GM21515 (cell line): ENCODE data around the gene UBE2E1.
"Not testable (repeated sequence)": the region's sequence is repeated elsewhere in the genome, so short reads cannot be mapped to it uniquely, and the experiment has no call there.

Experiments
- ATAC-seq: cut with Tn5 transposase; IDR thresholded peaks from one replicate; pipeline ENCODE4 v1.9.1; 2021; ENCODE audit not compliant: unreplicated experiment

Gene UBE2E1

DNA sequence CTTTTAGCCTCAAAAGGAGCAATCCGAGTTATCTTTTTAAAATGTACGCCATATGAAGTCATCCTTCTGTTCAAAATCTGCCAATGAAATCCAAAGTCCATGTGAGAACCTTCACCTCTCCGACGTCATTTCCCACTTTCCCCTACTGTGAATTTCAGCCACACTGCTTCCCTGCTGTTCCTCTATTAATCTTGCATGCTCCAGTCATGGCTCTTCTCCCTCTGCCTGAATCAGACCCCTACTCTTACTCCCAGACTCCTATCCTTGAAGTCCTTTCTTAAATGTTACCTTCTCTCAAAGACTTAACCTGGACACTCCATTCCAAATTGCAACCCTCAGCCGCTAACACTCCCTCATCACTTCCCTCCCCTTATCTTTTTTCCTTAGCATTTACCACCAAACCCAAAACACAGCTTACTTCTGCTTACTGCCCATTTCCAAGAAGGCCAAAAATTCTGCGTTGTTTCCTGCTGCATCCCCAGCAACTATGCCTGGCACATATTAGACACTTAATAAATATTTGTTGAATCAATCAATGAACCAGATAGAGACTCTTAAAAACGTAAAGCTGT lies 109.9 kb downstream of the UBE2E1 start:
- no peak for ATAC-seq

DNA sequence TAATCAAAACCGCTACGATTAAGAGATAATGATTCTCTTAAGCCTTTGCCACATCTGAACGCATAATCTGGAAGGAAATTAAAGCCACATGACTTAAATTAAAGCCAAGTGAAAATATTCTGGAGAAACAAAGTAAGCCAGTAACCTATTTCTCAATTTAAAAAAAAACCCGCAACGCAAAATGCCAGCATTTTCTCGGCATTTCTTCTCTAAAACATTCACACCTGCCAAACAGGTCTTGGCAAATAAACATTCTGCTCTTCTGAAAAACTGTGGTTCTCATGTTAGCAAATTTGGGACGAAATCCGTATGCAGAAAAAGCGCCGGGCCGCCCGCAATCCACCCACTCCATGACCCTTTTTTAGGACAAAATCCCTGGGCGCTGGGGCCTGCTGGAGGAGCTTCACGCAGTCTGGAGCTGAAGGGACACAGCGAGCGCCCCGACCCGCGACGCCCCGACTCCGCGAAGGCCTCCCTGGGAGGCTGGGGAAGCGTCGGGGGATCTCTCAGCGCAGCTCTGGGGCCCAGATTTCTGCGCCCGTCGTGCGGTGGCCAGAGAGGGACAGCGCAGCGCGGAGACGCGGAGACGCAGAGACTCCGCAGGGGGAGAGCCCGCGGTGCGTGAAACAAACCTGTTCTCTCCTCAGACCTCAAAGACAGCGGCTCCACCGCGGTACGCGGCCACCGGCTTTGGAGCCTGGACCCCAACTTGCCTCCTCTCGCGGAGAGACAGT lies 110.6 kb downstream of the UBE2E1 start:
- peak; percentile 46 for ATAC-seq

DNA sequence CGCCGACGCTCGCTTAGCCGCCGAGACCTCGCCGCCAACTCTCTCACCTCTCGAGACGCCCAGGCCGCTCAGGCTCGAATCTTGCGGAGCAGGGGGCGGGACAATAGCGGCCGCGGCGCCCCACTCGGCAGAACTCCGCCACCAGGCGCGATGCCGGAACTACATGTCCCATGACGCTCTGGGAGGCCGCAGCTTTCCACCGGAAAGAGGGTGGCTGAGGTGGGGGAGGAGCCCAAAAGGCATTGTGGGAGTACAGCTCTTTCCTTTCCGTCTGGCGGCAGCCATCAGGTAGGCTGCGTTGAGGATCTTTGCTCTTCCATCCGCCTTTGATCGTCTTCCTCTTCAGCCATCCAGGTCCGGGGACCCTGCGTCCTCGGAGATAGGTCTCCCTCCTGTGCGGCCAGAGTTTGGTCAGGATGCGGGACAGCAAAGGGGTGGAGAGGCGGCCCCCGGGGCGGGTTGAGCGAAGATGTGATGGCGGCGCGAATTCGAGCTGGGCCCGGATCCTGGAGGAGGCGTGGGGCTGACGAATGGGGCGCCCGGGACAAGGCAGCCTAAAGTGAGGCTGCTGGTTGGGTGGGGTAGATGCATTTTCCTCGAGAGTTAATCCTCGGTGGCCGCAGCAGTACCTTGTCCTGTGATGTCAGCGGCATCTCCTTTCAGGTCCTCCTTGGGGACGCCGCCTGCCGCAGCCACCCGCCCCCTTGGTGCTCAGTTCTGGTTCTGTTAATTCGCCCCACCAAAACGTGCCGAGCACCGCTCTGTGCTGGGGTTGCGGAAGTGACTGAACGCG lies 111.3 kb downstream of the UBE2E1 start, which contains the start of the genes NKIRAS1 and RPL15:
NKIRAS1 (minus strand) TSS at position 105 of the 793 bp plus-strand sequence. CDS start 6,086 bp downstream, outside the sequence.
RPL15 (plus strand) TSS at position 247 of the 793 bp plus-strand sequence. CDS start 728 bp downstream, outside the sequence.
- ATAC-seq: peak; percentile 94

DNA sequence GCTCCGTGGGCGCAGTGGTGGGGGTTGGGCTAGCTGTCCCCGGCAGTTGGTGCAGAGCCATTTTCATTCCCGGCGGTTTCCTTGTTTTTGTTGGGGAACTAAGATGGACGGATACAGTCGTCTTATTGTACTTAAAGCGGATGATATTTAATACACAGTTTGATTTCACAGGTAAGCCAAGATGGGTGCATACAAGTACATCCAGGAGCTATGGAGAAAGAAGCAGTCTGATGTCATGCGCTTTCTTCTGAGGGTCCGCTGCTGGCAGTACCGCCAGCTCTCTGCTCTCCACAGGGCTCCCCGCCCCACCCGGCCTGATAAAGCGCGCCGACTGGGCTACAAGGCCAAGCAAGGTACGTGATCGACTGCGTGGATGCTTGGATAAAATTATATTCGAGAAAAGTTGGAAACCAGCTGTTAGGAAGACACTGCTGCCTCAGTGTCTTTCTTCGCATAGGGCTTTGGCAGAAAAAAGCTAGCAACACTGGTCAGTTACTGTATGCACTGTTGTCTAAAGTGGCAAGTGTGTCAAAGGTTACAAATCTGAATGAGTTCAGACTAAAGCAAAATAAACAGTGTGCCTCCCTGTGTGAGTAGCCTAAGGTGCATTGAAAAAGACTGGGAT lies 112.0 kb downstream of the UBE2E1 start:
- not testable (repeated sequence) for ATAC-seq

DNA sequence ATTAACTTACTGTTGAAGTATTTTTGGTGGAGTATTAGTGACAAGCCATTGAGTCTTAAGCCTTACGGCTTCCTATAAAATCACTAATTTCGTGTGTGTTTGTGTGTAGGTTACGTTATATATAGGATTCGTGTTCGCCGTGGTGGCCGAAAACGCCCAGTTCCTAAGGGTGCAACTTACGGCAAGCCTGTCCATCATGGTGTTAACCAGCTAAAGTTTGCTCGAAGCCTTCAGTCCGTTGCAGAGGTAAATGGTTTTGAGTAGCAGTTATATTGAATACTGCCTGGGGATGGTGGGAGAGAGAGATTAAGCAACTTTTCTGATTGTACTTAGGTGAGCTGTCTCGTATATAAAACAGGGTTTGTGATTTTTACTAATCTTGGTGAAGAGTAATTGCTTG lies 112.6 kb downstream of the UBE2E1 start:
- ATAC-seq: not testable (repeated sequence)

DNA sequence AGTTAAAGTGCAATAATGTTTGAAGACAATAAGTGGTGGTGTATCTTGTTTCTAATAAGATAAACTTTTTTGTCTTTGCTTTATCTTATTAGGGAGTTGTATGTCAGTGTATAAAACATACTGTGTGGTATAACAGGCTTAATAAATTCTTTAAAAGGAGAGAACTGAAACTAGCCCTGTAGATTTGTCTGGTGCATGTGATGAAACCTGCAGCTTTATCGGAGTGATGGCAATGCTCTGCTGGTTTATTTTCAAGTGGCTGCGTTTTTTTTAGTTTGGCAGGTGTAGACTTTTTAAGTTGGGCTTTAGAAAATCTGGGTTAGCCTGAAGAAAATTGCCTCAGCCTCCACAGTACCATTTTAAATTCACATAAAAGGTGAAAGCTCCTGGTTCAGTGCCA lies 113.9 kb downstream of the UBE2E1 start:
- ATAC-seq: no peak

DNA sequence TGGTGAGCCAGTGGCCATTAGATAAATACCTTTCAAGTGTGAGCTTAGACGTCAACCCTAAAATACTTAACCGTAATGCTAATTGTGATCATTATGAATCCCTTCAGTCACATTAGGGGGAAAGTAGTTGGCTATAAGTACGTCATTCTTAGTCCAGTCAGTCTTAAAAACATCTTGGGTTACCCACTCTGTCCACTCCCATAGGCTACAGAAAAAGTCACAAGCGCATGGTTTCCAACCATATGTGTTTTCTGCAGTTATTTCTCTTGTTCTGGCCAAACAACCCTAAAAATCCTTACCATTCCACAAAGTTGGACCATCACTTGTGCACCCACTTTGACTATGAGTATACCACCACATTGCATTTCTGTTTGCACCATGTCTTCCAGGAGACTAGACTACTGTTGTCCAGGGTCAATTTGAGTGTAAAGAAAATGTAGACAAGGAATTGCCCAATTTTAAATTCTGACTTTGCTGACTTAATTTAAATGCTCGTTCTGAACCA lies 114.4 kb downstream of the UBE2E1 start:
- ATAC-seq: no peak

DNA sequence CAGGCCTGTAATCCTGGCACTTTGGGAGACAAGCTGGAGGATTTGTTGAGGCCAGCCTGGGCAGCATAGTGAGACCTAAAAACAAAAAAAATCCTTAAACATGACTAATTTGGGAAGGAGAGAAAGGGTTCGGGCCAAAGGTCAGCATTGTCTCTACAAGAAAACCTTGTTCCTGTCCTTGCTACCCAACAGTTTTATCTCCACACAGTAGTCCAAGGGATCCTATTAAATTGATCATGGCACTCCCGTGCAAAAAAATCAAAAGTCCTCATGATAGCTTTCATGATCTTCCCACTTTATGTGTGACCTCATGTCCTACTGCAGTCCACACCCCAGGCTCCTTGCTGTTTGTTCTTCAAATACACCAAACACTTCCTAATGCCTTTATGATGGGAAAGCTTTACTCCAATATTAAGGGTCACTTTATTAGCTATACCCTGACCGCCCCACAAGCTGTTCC lies 115.3 kb downstream of the UBE2E1 start:
- ATAC-seq: no peak

DNA sequence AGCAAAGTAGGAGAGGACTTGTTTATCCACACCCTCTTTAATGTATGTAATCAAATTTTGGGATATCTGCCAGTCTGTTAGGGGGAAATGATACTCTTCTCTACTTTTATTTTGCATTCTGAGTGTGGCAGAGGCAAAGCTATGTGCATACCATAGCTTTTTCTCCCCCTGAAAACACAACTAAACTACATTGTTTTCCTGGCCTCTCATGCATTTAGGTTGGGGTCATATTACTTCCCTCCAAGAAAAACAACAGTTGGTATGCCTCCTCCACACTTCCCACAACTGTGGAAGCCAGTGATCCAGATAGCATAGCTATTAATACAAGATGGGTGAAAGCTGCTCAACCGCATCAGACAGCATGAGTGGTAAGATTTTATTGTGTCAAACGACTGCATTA lies 118.0 kb downstream of the UBE2E1 start:
- ATAC-seq: no peak

DNA sequence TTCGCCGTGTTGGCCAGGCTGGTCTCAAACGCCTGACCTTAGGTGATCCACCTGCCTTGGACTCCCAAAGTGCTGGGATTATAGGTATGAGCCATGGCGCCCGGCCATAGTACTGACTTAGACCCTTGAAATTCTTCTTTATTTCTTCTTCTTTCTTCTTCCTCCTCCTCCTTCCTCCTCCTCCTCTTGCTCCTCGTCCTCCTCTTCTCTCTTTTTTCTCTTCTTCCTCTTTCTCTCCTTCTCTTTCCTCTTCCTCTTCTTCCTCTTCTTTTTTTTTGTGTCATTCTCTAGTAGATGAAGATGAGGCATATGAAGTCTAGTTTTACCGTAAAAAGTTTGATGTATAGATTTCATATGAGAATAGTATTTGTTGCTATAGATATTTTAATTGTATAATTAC lies 120.5 kb downstream of the UBE2E1 start:
- ATAC-seq: no peak

DNA sequence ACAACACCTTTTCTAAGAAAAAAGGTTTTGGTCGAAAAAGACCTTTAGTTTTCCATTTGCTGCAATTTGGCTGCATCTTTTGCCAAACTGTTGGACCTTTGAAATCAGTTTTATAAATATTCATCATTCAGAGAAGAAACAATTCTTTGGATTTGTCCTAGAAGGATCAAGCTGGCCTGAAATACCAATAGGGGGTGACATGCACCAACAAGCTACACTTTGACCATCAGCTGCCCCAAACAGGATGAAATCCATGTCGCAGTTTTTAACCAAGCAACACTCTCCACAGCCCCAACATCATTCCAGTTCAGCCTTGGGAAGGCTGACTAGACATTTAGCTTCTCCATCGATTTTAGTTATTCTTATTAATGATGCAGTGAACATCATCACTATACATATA lies 121.0 kb downstream of the UBE2E1 start:
- no peak for ATAC-seq

DNA sequence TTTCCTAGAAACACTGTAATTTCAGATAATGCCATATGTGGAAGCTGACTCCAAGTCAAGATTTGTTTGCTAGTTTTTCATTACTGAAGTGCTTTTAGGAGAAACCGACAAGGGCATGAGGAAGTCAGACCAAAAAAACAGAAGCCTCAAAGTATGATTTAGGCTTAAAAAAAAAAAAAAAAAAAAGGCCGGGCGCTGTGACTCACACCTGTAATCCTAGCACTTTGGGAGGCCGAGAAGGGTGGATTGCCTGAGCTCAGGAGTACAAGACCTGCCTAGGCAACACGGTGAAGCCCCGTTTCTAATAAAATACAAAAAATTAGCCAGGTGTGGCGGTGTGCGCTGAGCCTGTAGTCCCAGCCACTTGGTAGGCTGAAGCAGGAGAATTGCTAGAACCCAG lies 122.8 kb downstream of the UBE2E1 start:
- ATAC-seq: no peak

DNA sequence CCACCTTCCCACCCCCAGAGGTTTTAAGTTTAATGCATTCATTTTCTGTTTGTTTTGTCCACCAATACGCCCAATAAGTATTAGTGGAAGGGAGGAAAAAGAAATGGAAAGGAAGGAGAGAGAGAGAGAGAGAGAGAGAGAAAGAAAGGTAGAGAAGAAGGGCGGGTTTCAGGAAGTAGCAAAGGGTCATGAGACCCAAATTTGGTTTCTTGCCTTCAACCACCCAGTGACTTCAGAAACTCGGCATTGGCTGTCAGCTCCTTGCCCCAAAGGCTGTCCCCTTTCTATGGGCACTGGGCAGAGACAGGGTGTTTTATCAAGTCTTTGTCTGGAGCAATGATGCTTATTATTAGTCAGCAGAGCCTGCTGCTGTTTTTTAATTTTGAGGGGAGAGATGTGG lies 125.8 kb downstream of the UBE2E1 start:
- ATAC-seq: no peak

DNA sequence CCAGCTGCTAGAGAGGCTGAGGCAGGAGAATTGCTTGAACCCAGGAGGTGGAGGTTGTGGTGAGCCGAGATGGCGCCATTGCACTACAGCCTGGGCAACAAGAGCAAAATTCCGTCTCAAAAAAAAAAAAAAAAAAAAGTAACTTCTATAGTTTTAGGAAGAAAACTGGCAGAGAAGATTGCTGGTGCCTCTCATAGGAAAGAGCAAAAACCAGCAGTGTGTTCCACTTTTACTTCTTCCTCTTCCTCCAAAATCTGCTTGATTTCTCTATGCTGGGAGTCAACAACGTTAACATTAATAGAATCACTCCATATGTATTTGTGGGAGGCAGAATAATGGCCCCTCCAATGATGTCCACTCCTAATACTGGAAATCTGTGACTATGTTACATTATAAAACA lies 126.8 kb downstream of the UBE2E1 start:
- no peak for ATAC-seq

DNA sequence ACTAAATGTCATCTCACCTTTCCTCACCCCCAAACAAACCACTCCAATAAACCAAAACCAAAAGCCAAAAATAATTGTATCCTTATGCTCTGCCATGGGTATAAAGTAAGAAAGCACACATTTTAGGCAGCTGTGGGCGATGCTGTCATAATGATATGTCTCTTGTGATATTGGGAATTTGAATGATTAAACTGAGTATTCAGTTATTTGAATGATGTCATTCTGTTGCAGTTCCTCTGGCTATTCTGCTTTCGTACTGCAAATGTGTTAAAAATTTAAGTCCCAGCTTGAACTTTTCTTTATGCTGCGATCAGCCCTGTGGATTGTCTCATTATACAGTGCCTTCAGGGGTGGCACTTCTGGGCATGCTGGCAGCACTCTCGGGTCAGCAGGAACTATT lies 128.5 kb downstream of the UBE2E1 start:
- no peak for ATAC-seq

DNA sequence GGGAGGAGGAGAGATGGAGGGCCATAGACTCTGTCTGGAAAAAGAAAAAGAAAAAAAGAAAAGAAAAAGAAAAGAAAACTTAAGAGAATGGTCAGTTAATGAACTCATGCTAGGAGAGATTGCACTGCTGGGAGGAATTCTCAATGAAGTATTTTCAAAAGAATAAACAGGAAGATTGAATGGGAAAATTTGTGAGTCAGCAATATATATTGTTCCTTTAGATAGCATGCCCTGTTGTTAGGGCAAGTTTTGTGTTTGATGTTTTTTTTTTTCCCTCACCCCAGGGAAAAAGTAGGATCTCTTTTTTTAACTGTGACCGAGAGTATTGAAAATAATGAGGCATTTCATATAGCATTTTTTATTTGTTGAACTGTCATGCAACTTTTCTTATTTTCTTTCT lies 131.5 kb downstream of the UBE2E1 start:
- ATAC-seq: no peak

DNA sequence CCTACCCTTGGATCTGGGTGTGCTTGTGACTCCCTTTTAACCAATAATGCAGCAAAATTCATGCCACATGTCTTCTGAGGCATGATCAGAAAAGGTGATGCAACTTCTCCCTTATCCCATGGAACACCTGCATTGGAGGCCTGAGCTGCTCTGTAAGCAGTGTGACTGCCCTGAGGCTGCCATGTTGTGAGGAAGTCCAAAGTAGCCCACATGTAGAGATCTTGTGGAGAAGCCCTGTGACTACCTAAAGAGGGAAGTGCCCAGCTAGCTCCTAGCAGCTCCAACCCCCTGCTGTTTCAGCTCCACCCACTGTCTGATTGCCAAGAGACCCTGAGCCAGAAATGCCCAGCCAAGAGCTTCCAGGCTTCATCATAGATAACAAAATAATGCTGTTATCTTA lies 132.9 kb downstream of the UBE2E1 start:
- ATAC-seq: no peak

DNA sequence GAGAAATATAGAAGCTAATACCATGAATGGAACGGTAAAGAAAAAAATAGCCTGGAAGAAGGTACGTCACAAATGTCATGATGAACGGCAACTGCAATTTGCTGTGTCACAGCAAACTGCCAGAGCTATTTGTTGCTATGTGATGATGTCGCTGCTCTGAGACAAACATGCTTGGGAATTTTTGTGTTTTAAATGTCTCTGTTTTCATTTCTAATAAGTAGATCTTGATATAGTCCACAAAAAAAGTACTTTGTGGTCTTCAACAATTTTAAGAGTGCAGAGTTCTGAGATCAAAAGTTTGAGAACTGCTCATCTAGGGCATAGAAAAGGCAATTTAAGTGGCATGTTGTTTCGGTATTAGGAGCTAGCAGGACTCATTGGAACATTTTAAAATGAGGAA lies 135.0 kb downstream of the UBE2E1 start:
- no peak for ATAC-seq
